ENCODE data around the gene SPEF2.

- TF ChIP-seq CTCF (IDR thresholded peaks at IDR 0.05; ENCODE audit: low read length) (no peak), EZH2 (IDR thresholded peaks at IDR 0.05; ENCODE audit: borderline replicate concordance, low read length) (no peak)
These were observed 5.3 kb downstream of the SPEF2 start for GRCh38 chr5:35622974-35623373.
